K562 (cell line): ENCODE data around the gene GALNT17. TPM values are rescaled to one million over a fixed set of nuclear protein-coding genes. Genes with fewer than 3 reads are reported as not detected.

Experiments
- ATAC-seq: fragments of 200-7000 bp; cut with Tn5 transposase; 3 replicates; pipeline ENCODE4 v1.9.1; 2020; ENCODE audit warnings: moderate library complexity
- BruUV-seq: library from RNA; stranded (reverse); fragments of 400-500 nt; replicated peaks from 2 replicates; lab custom pipeline; 2021; lab: Mats Ljungman, UMichigan
- CTCF ChIA-PET: fragments of 300-600 bp; formaldehyde crosslinking; extraction: SDS; loops from one replicate; lab custom pipeline; 2021; ENCODE audit warnings: low intra/inter-chr PET ratio; lab: Yijun Ruan, JAX
- POLR2A ChIA-PET: fragments of 300-600, 350-650 bp; sonication (Branson Sonifier 250); formaldehyde crosslinking; extraction: SDS; loops from one replicate; lab custom pipeline; 2021; ENCODE audit warnings: antibody characterized with exemption, inconsistent platforms; lab: Yijun Ruan, JAX
- DNase-seq, 4 experiments: peaks; one replicate each; pipeline versions ENCODE4 v3.0.0 to v3.0.0-alpha.2; 2011 to 2018; ENCODE audit warnings: low spot score in 3 of 4, mixed read lengths in 3 of 4; ENCODE audit errors: extremely low read depth in 1 of 4
- FAIRE-seq: peaks from 2 replicates; lab custom pipeline; 2011; peaks lifted over from hg19 to GRCh38; lab: Jason Lieb, UNC
- H2AFZ ChIP-seq: 2 replicates; pipeline ENCODE4 v1.6.0; 2011; ENCODE audit warnings: low read depth, low read length, control low read depth, inconsistent platforms
- H3K27ac ChIP-seq: fragments of 200-600 bp; 3 replicates; pipeline ENCODE4 v1.8.0; 2011; ENCODE audit warnings: low read depth, mild to moderate bottlenecking, control low read depth, inconsistent platforms, low read length, moderate library complexity, mixed read lengths; ENCODE audit errors: extremely low read depth
- H3K27me3 ChIP-seq, 2 experiments: fragments of 300-600 bp in 1 of 2; 2 replicates in 1 of 2; 3 replicates in 1 of 2; pipeline versions ENCODE4 v1.6.0 to v1.8.0; 2011; ENCODE audit warnings: inconsistent platforms in 2 of 2, low read length in 2 of 2, mild to moderate bottlenecking in 1 of 2, mixed read lengths in 1 of 2, moderate library complexity in 1 of 2; ENCODE audit not compliant: control insufficient read depth in 2 of 2, insufficient read depth in 2 of 2
- H3K36me3 ChIP-seq: fragments of 300-600 bp; 3 replicates; pipeline ENCODE4 v1.8.0; 2011; ENCODE audit warnings: mild to moderate bottlenecking, low read length, inconsistent platforms; ENCODE audit not compliant: control insufficient read depth, insufficient read depth
- H3K4me1 ChIP-seq, 2 experiments: fragments of 200-600 bp in 1 of 2; replicated peaks in 1 of 2; 2 replicates in 1 of 2; 3 replicates in 1 of 2; pipeline versions ENCODE4 v1.5.1 to v1.8.0; 2011; ENCODE audit warnings: inconsistent platforms in 2 of 2, low read length in 2 of 2, mild to moderate bottlenecking in 1 of 2, mixed read lengths in 1 of 2, moderate library complexity in 1 of 2; ENCODE audit not compliant: control insufficient read depth in 2 of 2, insufficient read depth in 2 of 2
- H3K4me2 ChIP-seq: 2 replicates; pipeline ENCODE4 v1.6.1; 2011; ENCODE audit warnings: low read length, control low read depth, inconsistent platforms, mixed read lengths; ENCODE audit not compliant: insufficient read depth
- H3K4me3 ChIP-seq: fragments of 200-600 bp; sonication (generic), shearing (Covaris generic); 2 replicates; pipeline ENCODE4 v1.5.1; 2016; ENCODE audit warnings: control low read depth, inconsistent platforms
- H3K79me2 ChIP-seq: fragments of 200-600 bp; 3 replicates; pipeline ENCODE4 v1.8.0; 2011; ENCODE audit warnings: low read length, inconsistent platforms; ENCODE audit not compliant: control insufficient read depth, insufficient read depth
- H3K9ac ChIP-seq, 2 experiments: 2 replicates each; pipeline versions ENCODE4 v1.6.0 to v1.6.1; 2011; ENCODE audit warnings: low read depth in 2 of 2, low read length in 2 of 2, control low read depth in 1 of 2, inconsistent platforms in 1 of 2, mild to moderate bottlenecking in 1 of 2, mixed read lengths in 1 of 2; ENCODE audit not compliant: insufficient read depth in 1 of 2
- H3K9me1 ChIP-seq: one replicate; pipeline ENCODE4 v1.6.0; 2011; ENCODE audit warnings: inconsistent platforms, mild to moderate bottlenecking, low read length, moderate library complexity; ENCODE audit not compliant: control insufficient read depth, insufficient read depth
- H3K9me3 ChIP-seq: replicated peaks from 2 replicates; pipeline ENCODE4 v1.5.1; 2011; ENCODE audit warnings: low read depth, low read length, inconsistent platforms; ENCODE audit not compliant: control insufficient read depth, insufficient read depth
- H4K20me1 ChIP-seq: replicated peaks from 2 replicates; pipeline ENCODE4 v1.6.1; 2011; ENCODE audit warnings: low read length, inconsistent platforms, mixed read lengths; ENCODE audit not compliant: control insufficient read depth, insufficient read depth
- CREB1 ChIP-seq, 2 experiments: sonication (generic) in 1 of 2; formaldehyde crosslinking in 1 of 2; IDR thresholded peaks; 2 replicates each; pipeline versions ENCODE4 v1.6.1 to v1.8.0; 2012 to 2022; ENCODE audit warnings: inconsistent platforms in 1 of 2, mild to moderate bottlenecking in 1 of 2, missing genetic modification reagents in 1 of 2, moderate library complexity in 1 of 2
- ILK ChIP-seq: fragments of 450-650 bp; IDR thresholded peaks from 2 replicates; pipeline ENCODE4 v1.6.1; 2016; ENCODE audit warnings: missing genetic modification characterization, low read depth, mild to moderate bottlenecking, missing compliant biosample characterization, moderate library complexity, borderline replicate concordance
- NR4A1 ChIP-seq, 2 experiments: fragments of 250-450 bp in 1 of 2; fragments of 450-650 bp in 1 of 2; sonication (Bioruptor Pico) in 1 of 2; IDR thresholded peaks; 2 replicates each; pipeline versions ENCODE4 v1.4.0 to v1.6.1; 2016 to 2020; ENCODE audit warnings: mild to moderate bottlenecking in 2 of 2, missing compliant biosample characterization in 1 of 2, missing genetic modification characterization in 1 of 2, moderate library complexity in 1 of 2
- PHB2 ChIP-seq: fragments of 450-650 bp; IDR thresholded peaks from 2 replicates; pipeline ENCODE4 v1.6.1; 2017; ENCODE audit warnings: low read depth
- RBM25 ChIP-seq: fragments of 200-400 bp; formaldehyde crosslinking; IDR thresholded peaks from 2 replicates; pipeline ENCODE4 v1.6.1; 2018; ENCODE audit warnings: low read length, low read depth, moderate library complexity; ENCODE audit not compliant: severe bottlenecking
- SETDB1 ChIP-seq: IDR thresholded peaks from one replicate; pipeline ENCODE4 v1.6.1; 2012; ENCODE audit warnings: low read length, control low read depth, inconsistent platforms
- ZNF408 ChIP-seq: fragments of 250-450 bp; sonication (Bioruptor Pico); IDR thresholded peaks from 2 replicates; pipeline ENCODE4 v1.4.0; 2020; ENCODE audit warnings: low read depth, mild to moderate bottlenecking, moderate library complexity
- ZNF584 ChIP-seq: fragments of 200-800 bp; sonication (Bioruptor generic); IDR thresholded peaks from 2 replicates; pipeline ENCODE4 v1.6.1; 2016; ENCODE audit warnings: low read depth, mild to moderate bottlenecking, missing genetic modification characterization, missing compliant biosample characterization
- WGBS: fragments of 100-300 bp; shearing (Covaris generic); methylation state at CpG from one replicate; pipeline ENCODE4 v1.1.6; 2016; ENCODE audit warnings: low coverage, mixed read lengths; ENCODE audit not compliant: insufficient coverage; ENCODE audit errors: missing lambda C conversion rate; 5-methylcytosine and 5-hydroxymethylcytosine counted together
- in situ Hi-C: fragments of 300-500 bp; cut with MboI; formaldehyde crosslinking; loops from 4 replicates; pipeline ENCODE4 v1.15.0; 2018; ENCODE audit warnings: inconsistent platforms, mixed read lengths
- intact Hi-C: fragments of 100-400 bp; cut with micrococcal nuclease; formaldehyde crosslinking; loops from 2 replicates; pipeline ENCODE4 v1.14.2; 2022
- polyA plus RNA-seq, 8 experiments: library from polyadenylated mRNA; depleted of rRNA in 4 of 8; stranded (reverse) in 5 of 8; unstranded in 3 of 8; fragments of >200 nt; fragmentation: Nextera tagmentation in 2 of 8; fragmentation: Illumina TruSeq in 1 of 8; extraction: Ambion mirVana in 2 of 8; extraction: Trizol in 1 of 8; gene quantifications; 2 replicates each; pipeline versions ENCODE4 v1.2.1 to v1.2.3, GENCODE V29; 2011 to 2014; ENCODE audit warnings: inconsistent platforms in 1 of 8, missing spikeins in 1 of 8
- total RNA-seq, 7 experiments: library from RNA; depleted of rRNA in 6 of 7; stranded (reverse); fragments of >200 nt in 6 of 7; fragmentation: Illumina TruSeq in 2 of 7; extraction: Trizol in 2 of 7; gene quantifications; 2 replicates each; pipeline versions ENCODE4 v1.2.1 to v1.2.3, GENCODE V29; 2011 to 2021; ENCODE audit warnings: low replicate concordance in 1 of 7
- TF ChIP-seq, protein P1 (sequence below): fragments of 250-450 bp; sonication (Bioruptor Pico); IDR thresholded peaks from 2 replicates; pipeline ENCODE4 v1.6.1; 2021; ENCODE audit warnings: mild to moderate bottlenecking
- TF ChIP-seq, protein P2 (sequence below): fragments of 250-450 bp; sonication (Bioruptor Pico); IDR thresholded peaks from 2 replicates; pipeline ENCODE4 v1.4.0; 2020; ENCODE audit warnings: mild to moderate bottlenecking, moderate library complexity
- TF ChIP-seq, protein P3 (sequence below), 3 experiments: fragments of 200-800 bp in 1 of 3; fragments of 250-450 bp in 1 of 3; fragments of 450-650 bp in 1 of 3; sonication (Bioruptor Pico) in 1 of 3; sonication (Bioruptor generic) in 1 of 3; formaldehyde crosslinking in 1 of 3; IDR thresholded peaks; 2 replicates each; pipeline versions ENCODE4 v1.6.1 to v1.8.0; 2016 to 2022; ENCODE audit warnings: mild to moderate bottlenecking in 2 of 3, missing genetic modification characterization in 2 of 3, missing compliant biosample characterization in 1 of 3, moderate library complexity in 1 of 3

GALNT17 gene
- total and polyA plus RNA-seq, 9 of the 15 experiments (the other 6 are each of a cell fraction or from before 2014, with no cell fraction given) = not detected

DNA sequence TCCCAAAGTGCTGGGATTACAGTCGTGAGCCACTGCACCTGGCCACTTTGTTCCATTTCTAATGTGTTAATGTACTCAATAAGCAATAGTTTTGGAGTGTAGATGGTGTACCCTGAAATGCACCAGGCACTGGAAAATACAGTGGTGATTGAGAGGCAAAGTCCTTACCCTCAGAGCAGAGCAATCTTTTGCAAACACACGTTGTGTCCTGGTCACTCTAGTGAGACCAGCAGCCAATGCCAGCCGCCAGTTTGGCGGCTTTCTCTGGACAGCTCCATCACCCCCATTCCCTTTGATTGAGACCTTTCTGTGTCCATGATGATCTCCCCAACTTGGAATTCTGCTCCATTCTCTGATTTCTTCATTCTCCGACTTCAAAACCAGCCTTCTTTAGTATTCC is 231.3 kb downstream of the GALNT17 start (continued):
- TF ChIP-seq, protein P1, sequence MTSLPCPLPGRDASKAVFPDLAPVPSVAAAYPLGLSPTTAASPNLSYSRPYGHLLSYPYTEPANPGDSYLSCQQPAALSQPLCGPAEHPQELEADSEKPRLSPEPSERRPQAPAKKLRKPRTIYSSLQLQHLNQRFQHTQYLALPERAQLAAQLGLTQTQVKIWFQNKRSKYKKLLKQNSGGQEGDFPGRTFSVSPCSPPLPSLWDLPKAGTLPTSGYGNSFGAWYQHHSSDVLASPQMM (CRISPR knock-in tag) = no peak
- TF ChIP-seq ZNF584 = no peak
- no peak for TF ChIP-seq ILK
- TF ChIP-seq PHB2 = no peak
- no peak for TF ChIP-seq ZNF408 (CRISPR knock-in tag)
- no peak for TF ChIP-seq SETDB1
- TF ChIP-seq, protein P2, sequence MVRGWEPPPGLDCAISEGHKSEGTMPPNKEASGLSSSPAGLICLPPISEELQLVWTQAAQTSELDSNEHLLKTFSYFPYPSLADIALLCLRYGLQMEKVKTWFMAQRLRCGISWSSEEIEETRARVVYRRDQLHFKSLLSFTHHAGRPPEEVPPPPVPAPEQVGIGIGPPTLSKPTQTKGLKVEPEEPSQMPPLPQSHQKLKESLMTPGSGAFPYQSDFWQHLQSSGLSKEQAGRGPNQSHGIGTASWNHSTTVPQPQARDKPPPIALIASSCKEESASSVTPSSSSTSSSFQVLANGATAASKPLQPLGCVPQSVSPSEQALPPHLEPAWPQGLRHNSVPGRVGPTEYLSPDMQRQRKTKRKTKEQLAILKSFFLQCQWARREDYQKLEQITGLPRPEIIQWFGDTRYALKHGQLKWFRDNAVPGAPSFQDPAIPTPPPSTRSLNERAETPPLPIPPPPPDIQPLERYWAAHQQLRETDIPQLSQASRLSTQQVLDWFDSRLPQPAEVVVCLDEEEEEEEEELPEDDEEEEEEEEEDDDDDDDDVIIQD (CRISPR knock-in tag) = no peak
- TF ChIP-seq, all 486 proteins: peak for 0

DNA sequence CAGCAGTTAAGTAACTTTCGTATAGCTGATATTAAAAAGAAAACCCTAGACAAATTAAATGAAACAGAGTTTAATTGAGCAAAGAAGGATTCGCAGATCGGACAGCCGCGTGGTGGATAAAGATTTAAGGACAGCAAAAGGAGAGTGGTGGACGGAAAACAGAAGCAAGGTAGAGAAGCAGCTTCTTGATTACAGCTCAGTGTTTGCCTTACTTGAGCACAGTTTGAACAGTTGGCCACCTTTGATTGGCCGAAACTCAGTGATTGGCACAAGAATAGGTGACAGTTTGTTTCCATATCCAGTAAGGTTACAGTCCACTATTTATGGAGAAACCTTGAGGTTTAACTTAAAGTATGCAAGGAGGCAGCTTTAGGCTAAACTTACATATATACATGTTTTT is 231.7 kb downstream of the GALNT17 start:
- in situ Hi-C loops = no loop called here
- Histone ChIP-seq H3K27me3 (peaks cover 6 to 17% of the 10 kb centered on the region in 2 experiments; a peak in 3 of 5 replicates), H3K9ac (no peak overlapping the region), H3K4me2 (no peak overlapping the region), H2AFZ (no peak overlapping the region), H3K79me2 (no peaks in the 10 kb centered on the region), H4K20me1 (no peaks in the 10 kb centered on the region; the same call in 1 of the 2 replicates), H3K9me3 (no peaks in the 10 kb centered on the region), H3K27ac (no peak overlapping the region), H3K36me3 (no peaks in the 10 kb centered on the region), H3K4me1 (no peaks in the 10 kb centered on the region), H3K4me3 (no peak overlapping the region), H3K9me1 (no peaks in the 10 kb centered on the region)
- DNase-seq (no peak), FAIRE-seq (no peak), ATAC-seq (no peak)
- ChIA-PET CTCF (no interaction called here), POLR2A (interaction anchor here (0.6 kb wide), 1 partner anchor 101 kb away, joined by 3 read pairs; no protein-coding TSS in a partner anchor)
- intact Hi-C loops = no loop called here
- no peak for TF ChIP-seq RBM25
- TF ChIP-seq NR4A1 (CRISPR knock-in tag; IDR thresholded peaks at IDR 0.05) = no peak
- TF ChIP-seq NR4A1 (tag; IDR thresholded peaks at IDR 0.05) = no peak
- TF ChIP-seq CREB1 (IDR thresholded peaks at IDR 0.05) = no peak
- no peak for TF ChIP-seq CREB1 (CRISPR knock-in tag; IDR thresholded peaks at IDR 0.05)
- TF ChIP-seq, protein P3, sequence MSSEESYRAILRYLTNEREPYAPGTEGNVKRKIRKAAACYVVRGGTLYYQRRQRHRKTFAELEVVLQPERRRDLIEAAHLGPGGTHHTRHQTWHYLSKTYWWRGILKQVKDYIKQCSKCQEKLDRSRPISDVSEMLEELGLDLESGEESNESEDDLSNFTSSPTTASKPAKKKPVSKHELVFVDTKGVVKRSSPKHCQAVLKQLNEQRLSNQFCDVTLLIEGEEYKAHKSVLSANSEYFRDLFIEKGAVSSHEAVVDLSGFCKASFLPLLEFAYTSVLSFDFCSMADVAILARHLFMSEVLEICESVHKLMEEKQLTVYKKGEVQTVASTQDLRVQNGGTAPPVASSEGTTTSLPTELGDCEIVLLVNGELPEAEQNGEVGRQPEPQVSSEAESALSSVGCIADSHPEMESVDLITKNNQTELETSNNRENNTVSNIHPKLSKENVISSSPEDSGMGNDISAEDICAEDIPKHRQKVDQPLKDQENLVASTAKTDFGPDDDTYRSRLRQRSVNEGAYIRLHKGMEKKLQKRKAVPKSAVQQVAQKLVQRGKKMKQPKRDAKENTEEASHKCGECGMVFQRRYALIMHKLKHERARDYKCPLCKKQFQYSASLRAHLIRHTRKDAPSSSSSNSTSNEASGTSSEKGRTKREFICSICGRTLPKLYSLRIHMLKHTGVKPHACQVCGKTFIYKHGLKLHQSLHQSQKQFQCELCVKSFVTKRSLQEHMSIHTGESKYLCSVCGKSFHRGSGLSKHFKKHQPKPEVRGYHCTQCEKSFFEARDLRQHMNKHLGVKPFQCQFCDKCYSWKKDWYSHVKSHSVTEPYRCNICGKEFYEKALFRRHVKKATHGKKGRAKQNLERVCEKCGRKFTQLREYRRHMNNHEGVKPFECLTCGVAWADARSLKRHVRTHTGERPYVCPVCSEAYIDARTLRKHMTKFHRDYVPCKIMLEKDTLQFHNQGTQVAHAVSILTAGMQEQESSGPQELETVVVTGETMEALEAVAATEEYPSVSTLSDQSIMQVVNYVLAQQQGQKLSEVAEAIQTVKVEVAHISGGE (CRISPR knock-in tag; IDR thresholded peaks at IDR 0.05) = no peak
- WGBS = under 1% methylated on average over 7 of the region's 7 CpGs
- BruUV-seq = no TSS peak
